Peyer's patch (tissue), 4 donors: ENCODE data around the gene PHKA1. TPM values are rescaled to one million over a fixed set of nuclear protein-coding genes. Genes with fewer than 3 reads are reported as not detected.

Experiments
- DNase-seq, 3 donors: peaks; one replicate each; pipeline ENCODE4 v3.0.0-alpha.2; 2017 to 2019
- H3K27ac ChIP-seq, 4 donors: fragments of 200-600 bp; sonication (generic); one replicate each; pipeline ENCODE4 v1.5.1; 2016 to 2019
- H3K27me3 ChIP-seq, 2 donors: fragments of 200-600 bp; sonication (generic); one replicate each; pipeline ENCODE4 v1.5.1; 2019
- H3K36me3 ChIP-seq, 3 donors: fragments of 200-600 bp; sonication (generic); one replicate each; pipeline ENCODE4 v1.5.1; 2016 to 2019
- H3K4me1 ChIP-seq, 4 donors: fragments of 200-600 bp; sonication (generic); one replicate each; pipeline ENCODE4 v1.5.1; 2016 to 2019
- H3K4me3 ChIP-seq, 4 donors: fragments of 200-600 bp; sonication (generic); 1 replicate in 3 of 4; 2 replicates in 1 of 4; pipeline ENCODE4 v1.5.1; 2016 to 2019; ENCODE audit warnings: mild to moderate bottlenecking in 1 of 4
- H3K9me3 ChIP-seq, 4 donors: fragments of 200-600 bp; sonication (generic); one replicate each; pipeline ENCODE4 v1.5.1; 2016 to 2019; ENCODE audit warnings: mild to moderate bottlenecking in 1 of 4
- POLR2A ChIP-seq, 2 donors: fragments of 450-650 bp; IDR thresholded peaks; one replicate each; pipeline ENCODE4 v1.5.1; 2017; ENCODE audit warnings: antibody characterized with exemption in 2 of 2, mild to moderate bottlenecking in 2 of 2, moderate library complexity in 2 of 2
- total RNA-seq, 4 donors: library from RNA; depleted of rRNA; stranded (reverse); fragments of >200 nt; gene quantifications; one replicate each; pipeline ENCODE4 v1.1.0, GENCODE V29; 2016
- TF ChIP-seq, protein P1 (sequence below), 6 experiments: fragments of 450-650 bp in 4 of 6; fragments of 200-600 bp in 2 of 6; sonication (generic) in 1 of 6; IDR thresholded peaks; one replicate each; pipeline ENCODE4 v1.5.1; 2017 to 2019; ENCODE audit warnings: antibody characterized with exemption in 6 of 6, mild to moderate bottlenecking in 3 of 6, moderate library complexity in 1 of 6

Gene PHKA1
- total RNA-seq, 4 donors from 2014 or later = 2.5 to 6.3 (median 4.4) TPM

DNA sequence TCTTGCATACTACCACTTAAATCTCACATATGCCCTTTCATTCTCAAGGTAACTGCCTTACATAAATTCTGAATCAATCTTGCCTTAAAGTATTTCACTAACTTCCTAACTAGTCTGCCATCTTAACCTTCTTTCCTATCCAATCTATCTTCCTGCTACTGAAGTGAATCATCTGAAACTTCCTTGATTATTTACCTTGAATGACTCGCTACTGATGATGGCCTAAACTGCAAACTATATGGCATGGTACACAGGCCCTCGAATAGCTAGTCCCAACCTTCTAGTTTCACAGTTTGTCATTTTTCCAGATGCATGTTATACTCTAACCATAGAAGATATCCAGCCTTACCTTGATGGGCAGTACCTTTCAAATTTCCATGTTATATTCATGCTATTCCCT is 19.9 kb downstream of the PHKA1 start:
- no peaks in the 10 kb centered on the region for H3K9me3 ChIP-seq
- no peak overlapping the region for H3K4me3 ChIP-seq
- no peaks in the 10 kb centered on the region for H3K4me1 ChIP-seq
- no peaks in the 10 kb centered on the region for H3K27me3 ChIP-seq
- no peak overlapping the region for H3K27ac ChIP-seq
- TF ChIP-seq POLR2A (IDR thresholded peaks at IDR 0.05) = no peak
- TF ChIP-seq, protein P1, sequence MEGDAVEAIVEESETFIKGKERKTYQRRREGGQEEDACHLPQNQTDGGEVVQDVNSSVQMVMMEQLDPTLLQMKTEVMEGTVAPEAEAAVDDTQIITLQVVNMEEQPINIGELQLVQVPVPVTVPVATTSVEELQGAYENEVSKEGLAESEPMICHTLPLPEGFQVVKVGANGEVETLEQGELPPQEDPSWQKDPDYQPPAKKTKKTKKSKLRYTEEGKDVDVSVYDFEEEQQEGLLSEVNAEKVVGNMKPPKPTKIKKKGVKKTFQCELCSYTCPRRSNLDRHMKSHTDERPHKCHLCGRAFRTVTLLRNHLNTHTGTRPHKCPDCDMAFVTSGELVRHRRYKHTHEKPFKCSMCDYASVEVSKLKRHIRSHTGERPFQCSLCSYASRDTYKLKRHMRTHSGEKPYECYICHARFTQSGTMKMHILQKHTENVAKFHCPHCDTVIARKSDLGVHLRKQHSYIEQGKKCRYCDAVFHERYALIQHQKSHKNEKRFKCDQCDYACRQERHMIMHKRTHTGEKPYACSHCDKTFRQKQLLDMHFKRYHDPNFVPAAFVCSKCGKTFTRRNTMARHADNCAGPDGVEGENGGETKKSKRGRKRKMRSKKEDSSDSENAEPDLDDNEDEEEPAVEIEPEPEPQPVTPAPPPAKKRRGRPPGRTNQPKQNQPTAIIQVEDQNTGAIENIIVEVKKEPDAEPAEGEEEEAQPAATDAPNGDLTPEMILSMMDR (IDR thresholded peaks at IDR 0.05) = no peak
- H3K36me3 ChIP-seq = no peaks in the 10 kb centered on the region
- no peak for DNase-seq

DNA sequence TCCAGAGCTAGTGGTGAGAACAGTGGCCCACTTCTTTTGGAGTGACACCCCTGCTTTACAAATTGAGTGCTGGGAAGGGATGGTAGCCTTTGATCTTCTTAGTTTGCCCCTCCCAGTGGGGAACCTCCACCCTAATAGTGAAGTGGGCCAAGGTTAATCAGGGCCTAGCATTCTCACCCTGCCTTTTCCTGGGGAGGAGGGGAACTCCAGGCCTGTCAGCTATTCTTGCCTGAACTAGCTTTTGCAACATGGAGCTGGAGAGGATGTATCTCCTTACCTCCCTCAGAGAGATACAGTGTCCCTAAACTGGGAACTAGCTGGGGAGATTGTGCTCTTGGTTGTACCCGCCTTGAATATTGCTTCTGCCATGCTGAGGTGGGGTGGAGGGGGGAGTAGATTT is 20.6 kb downstream of the PHKA1 start:
- Histone ChIP-seq H3K36me3 (no peaks in the 10 kb centered on the region), H3K27ac (no peak overlapping the region), H3K27me3 (no peaks in the 10 kb centered on the region), H3K4me3 (no peak overlapping the region), H3K4me1 (no peaks in the 10 kb centered on the region), H3K9me3 (no peaks in the 10 kb centered on the region)
- DNase-seq = no peak
- TF ChIP-seq POLR2A (IDR thresholded peaks at IDR 0.05) = no peak
- TF ChIP-seq, protein P1 (IDR thresholded peaks at IDR 0.05) = no peak

DNA sequence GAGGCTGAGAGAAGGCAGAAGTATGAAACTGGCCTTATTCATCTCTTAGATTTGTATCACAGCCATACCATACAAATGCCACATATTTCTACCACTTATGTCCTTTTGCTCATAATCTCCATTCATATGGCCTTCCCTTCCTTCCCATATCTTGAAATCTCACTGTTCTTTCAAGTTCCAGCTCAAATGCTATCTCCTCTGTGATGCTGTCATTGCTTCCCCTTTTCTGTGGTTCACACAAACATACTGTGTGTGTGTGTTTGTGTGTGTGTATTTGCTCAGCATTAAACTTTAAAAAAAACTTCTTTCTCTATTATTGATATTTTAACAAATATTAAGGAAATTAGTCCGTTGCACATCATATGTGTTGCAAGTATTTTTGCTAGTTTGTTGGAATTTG is 26.7 kb downstream of the PHKA1 start:
- Histone ChIP-seq H3K4me1 (no peaks in the 10 kb centered on the region), H3K36me3 (no peaks in the 10 kb centered on the region), H3K4me3 (no peak overlapping the region), H3K9me3 (no peaks in the 10 kb centered on the region), H3K27me3 (no peaks in the 10 kb centered on the region), H3K27ac (no peak overlapping the region)
- TF ChIP-seq POLR2A (IDR thresholded peaks at IDR 0.05) = no peak
- TF ChIP-seq, protein P1 (IDR thresholded peaks at IDR 0.05) = no peak
- DNase-seq = no peak

DNA sequence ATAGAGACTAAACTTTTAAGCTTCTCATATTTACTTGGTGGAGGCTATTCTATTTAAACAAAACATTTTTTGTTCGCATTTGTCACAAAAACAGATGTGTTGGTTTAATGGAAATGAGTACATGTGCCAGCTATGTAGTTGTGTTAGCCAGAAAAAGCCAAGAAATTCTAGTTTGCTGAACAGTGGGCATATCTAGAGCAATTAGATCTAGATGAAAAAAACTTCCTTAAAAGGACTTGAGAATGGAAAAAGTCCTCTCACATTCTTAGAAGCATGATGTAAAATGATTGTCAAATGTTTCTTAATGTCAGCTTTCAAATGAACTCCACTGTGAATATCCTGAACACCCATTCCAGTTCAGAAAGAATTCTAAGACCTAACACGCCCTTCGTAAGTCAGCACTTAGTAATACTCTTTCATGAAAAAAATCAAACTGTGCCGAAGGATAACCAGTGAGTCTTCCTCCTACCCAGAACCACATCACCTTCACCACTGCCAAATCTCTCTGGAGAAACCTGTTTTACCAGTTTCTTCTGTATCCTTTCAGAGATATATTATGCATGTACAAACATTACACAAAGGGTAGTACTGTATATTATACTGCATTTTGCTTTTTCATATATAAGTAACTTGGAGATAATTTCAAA is 28.2 kb downstream of the PHKA1 start:
- Histone ChIP-seq H3K4me3 (no peak overlapping the region), H3K27me3 (no peaks in the 10 kb centered on the region), H3K9me3 (no peaks in the 10 kb centered on the region), H3K4me1 (no peaks in the 10 kb centered on the region), H3K36me3 (no peaks in the 10 kb centered on the region), H3K27ac (no peak overlapping the region)
- TF ChIP-seq POLR2A (IDR thresholded peaks at IDR 0.05) = no peak
- TF ChIP-seq, protein P1 (IDR thresholded peaks at IDR 0.05) = no peak
- DNase-seq = no peak

DNA sequence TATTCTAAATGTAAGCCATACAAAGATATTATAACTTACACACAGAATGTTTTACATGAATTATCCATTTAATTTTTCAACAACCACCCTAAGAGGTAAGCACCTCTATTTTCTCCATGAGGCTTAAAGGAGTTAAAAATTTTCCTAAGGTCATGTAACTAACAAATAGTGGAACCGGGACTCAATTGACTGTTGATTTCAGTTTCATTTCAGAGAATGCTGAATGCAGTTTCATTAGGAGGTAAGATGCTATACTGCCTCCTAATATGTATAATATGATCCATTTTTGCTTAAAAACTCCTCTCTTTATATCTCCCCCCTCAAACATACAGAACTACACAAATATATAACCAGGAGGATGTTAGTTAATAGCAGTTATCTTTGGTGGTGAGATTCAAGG is 29.1 kb downstream of the PHKA1 start:
- no peaks in the 10 kb centered on the region for H3K4me1 ChIP-seq
- no peak for TF ChIP-seq POLR2A (IDR thresholded peaks at IDR 0.05)
- TF ChIP-seq, protein P1 (IDR thresholded peaks at IDR 0.05) = no peak
- no peak for DNase-seq
- no peak overlapping the region for H3K4me3 ChIP-seq
- no peaks in the 10 kb centered on the region for H3K27me3 ChIP-seq
- no peaks in the 10 kb centered on the region for H3K36me3 ChIP-seq
- no peak overlapping the region for H3K27ac ChIP-seq
- H3K9me3 ChIP-seq = no peaks in the 10 kb centered on the region

DNA sequence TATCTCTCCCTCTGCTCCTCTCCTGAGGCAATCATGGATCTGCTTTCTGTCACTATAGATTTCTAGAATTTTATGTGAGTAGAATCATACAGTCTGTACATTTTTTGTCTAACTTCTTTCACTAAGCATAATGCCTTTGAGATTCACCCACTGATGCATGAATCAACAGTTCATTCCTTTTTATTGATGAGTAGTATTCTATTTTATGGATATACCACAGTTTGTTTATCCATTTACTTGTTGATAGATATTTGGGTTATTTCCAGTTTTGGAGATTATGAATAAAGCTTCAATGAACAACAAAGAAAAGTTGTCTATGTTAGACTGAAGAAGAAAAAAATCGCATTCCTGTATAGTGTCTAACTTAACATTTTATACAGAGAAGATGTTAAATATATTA is 30.5 kb downstream of the PHKA1 start:
- H3K4me3 ChIP-seq = no peak overlapping the region
- H3K27me3 ChIP-seq = no peaks in the 10 kb centered on the region
- DNase-seq = no peak
- no peaks in the 10 kb centered on the region for H3K9me3 ChIP-seq
- H3K27ac ChIP-seq = no peak overlapping the region
- H3K4me1 ChIP-seq = no peaks in the 10 kb centered on the region
- H3K36me3 ChIP-seq = no peaks in the 10 kb centered on the region
- TF ChIP-seq, protein P1 (IDR thresholded peaks at IDR 0.05) = no peak
- no peak for TF ChIP-seq POLR2A (IDR thresholded peaks at IDR 0.05)
